AG04450 (cell line): ENCODE data around the gene PABPN1. TPM values are rescaled to one million over a fixed set of nuclear protein-coding genes. Genes with fewer than 3 reads are reported as not detected.

Experiments used
- CTCF ChIA-PET: fragments of 300-600, 350-600 bp; formaldehyde crosslinking; extraction: SDS; loops from one replicate; lab custom pipeline; 2022; ENCODE audit warnings: antibody characterized with exemption, inconsistent platforms; lab: Charles Lee
- POLR2A ChIA-PET: fragments of 350-600 bp; formaldehyde crosslinking; extraction: SDS; loops from one replicate; lab custom pipeline; 2021; ENCODE audit warnings: antibody characterized with exemption, inconsistent platforms; lab: Yijun Ruan, JAX
- DNase-seq: peaks from one replicate; pipeline ENCODE4 v3.0.0-alpha.2; 2011; ENCODE audit warnings: low read depth, low spot score
- H3K27ac ChIP-seq: one replicate; pipeline ENCODE4 v1.5.1; 2012; ENCODE audit warnings: low read depth, low read length, control low read depth
- H3K27me3 ChIP-seq: one replicate; pipeline ENCODE4 v1.6.0; 2012; ENCODE audit warnings: low read length; ENCODE audit not compliant: control insufficient read depth, insufficient read depth
- H3K4me3 ChIP-seq: 2 replicates; pipeline ENCODE4 v1.5.1; 2011; ENCODE audit warnings: mild to moderate bottlenecking, low read depth, low read length, control low read depth
- H3K9me3 ChIP-seq: 2 replicates; pipeline ENCODE4 v1.5.1; 2012; ENCODE audit warnings: low read length; ENCODE audit not compliant: control insufficient read depth, insufficient read depth
- CTCF ChIP-seq: IDR thresholded peaks from 2 replicates; pipeline ENCODE4 v1.5.1; 2011; ENCODE audit warnings: low read depth, low read length, control low read depth, inconsistent platforms
- polyA plus RNA-seq: library from polyadenylated mRNA; depleted of rRNA; stranded (reverse); fragments of >200 nt; gene quantifications from 2 replicates; pipeline ENCODE4 v1.2.3, GENCODE V29; 2011

PABPN1 gene
- polyA plus RNA-seq, 1 experiment: 182 TPM

- H3K4me3 ChIP-seq: peak overlapping the region; percentile 79
- no peak for DNase-seq
- no peak overlapping the region for H3K27ac ChIP-seq
- H3K9me3 ChIP-seq: no peaks in the 10 kb centered on the region; the same call in 1 of the 2 replicates
- CTCF ChIA-PET: interaction anchor here (0.7 to 2.2 kb wide), 4 partner anchors 10 to 165 kb away, joined by 3 to 14 read pairs (median 4); no protein-coding TSS in a partner anchor
- no peak for TF ChIP-seq CTCF
- H3K27me3 ChIP-seq: peaks cover 6% of the 10 kb centered on the region
- POLR2A ChIA-PET: interaction anchor here (1.7 kb wide), 1 partner anchor 16 kb away, joined by 11 read pairs; no protein-coding TSS in a partner anchor
Observed at GRCh38 chr14:23284654-23285529, 36.4 kb upstream of the PABPN1 start.

- CTCF ChIA-PET: interaction anchor here (0.7 to 3.6 kb wide), 5 partner anchors 9 to 166 kb away, joined by 3 to 24 read pairs (median 14); no protein-coding TSS in a partner anchor
- Histone ChIP-seq H3K4me3 (peak overlapping the region; percentile 79), H3K9me3 (no peaks in the 10 kb centered on the region; the same call in 1 of the 2 replicates), H3K27ac (no peak overlapping the region), H3K27me3 (peaks cover 6% of the 10 kb centered on the region)
- TF ChIP-seq CTCF: no peak
- POLR2A ChIA-PET: interaction anchor here (1.0 to 1.7 kb wide), 4 partner anchors 15 to 36 kb away, joined by 3 to 11 read pairs (median 4); partner anchors contain the start of genes BCL2L2 and PABPN1
- no peak for DNase-seq
Observed at GRCh38 chr14:23285530-23286019, 35.7 kb upstream of the PABPN1 start.

GRCh38 chr14:23286020-23286901, 35.0 kb upstream of the PABPN1 start, which contains the start of gene HOMEZ:
TSS of gene HOMEZ (minus strand) at chr14:23286132. CDS start at chr14:23285952, 180 bp downstream.
- 0 out of 2 replicates have a peak, but pooled peaks have one; percentile 10 for TF ChIP-seq CTCF
- peak; percentile 95 for DNase-seq
- ChIA-PET POLR2A (interaction anchor here (1.0 to 1.7 kb wide), 4 partner anchors 15 to 35 kb away, joined by 3 to 11 read pairs (median 4); partner anchors contain the start of genes BCL2L2 and PABPN1), CTCF (interaction anchor here (0.8 to 3.6 kb wide), 5 partner anchors 9 to 273 kb away, joined by 3 to 24 read pairs (median 14); no protein-coding TSS in a partner anchor)
- Histone ChIP-seq H3K4me3 (peak within 1 kb of the TSS; percentile 79), H3K27ac (peak within 1 kb of the TSS; percentile 90), H3K9me3 (no peaks in the 10 kb centered on the region; the same call in 1 of the 2 replicates), H3K27me3 (peaks cover 6% of the 10 kb centered on the region)

- ChIA-PET CTCF (interaction anchor here (0.8 to 3.6 kb wide), 5 partner anchors 8 to 272 kb away, joined by 3 to 24 read pairs (median 14); no protein-coding TSS in a partner anchor), POLR2A (interaction anchor here (1.5 to 1.7 kb wide), 2 partner anchors 14 to 16 kb away, joined by 4 to 11 read pairs; no protein-coding TSS in a partner anchor)
- TF ChIP-seq CTCF: no peak
- Histone ChIP-seq H3K27ac (peak overlapping the region; percentile 90), H3K4me3 (peak overlapping the region; percentile 79), H3K27me3 (peaks cover 6% of the 10 kb centered on the region), H3K9me3 (no peaks in the 10 kb centered on the region; the same call in 1 of the 2 replicates)
- DNase-seq: no peak
Observed at GRCh38 chr14:23286902-23287479, 34.3 kb upstream of the PABPN1 start.
